IPS-15b (cell line): ENCODE measurements around the gene DIS3L2.

ENCODE experiments used
- H3K27me3 ChIP-seq: one replicate; pipeline ENCODE4 v1.6.1; 2013; ENCODE audit warnings: low read length; ENCODE audit not compliant: control insufficient read depth, insufficient read depth
- H3K36me3 ChIP-seq: one replicate; pipeline ENCODE4 v1.6.1; 2013; ENCODE audit warnings: low read length; ENCODE audit not compliant: control insufficient read depth, insufficient read depth
- H3K4me1 ChIP-seq: one replicate; pipeline ENCODE4 v1.6.1; 2013; ENCODE audit warnings: mild to moderate bottlenecking, low read length; ENCODE audit not compliant: control insufficient read depth, insufficient read depth
- H3K4me3 ChIP-seq: one replicate; pipeline ENCODE4 v1.5.1; 2013; ENCODE audit warnings: low read depth, low read length
- H3K9ac ChIP-seq: one replicate; pipeline ENCODE4 v1.6.1; 2013; ENCODE audit warnings: low read depth, mild to moderate bottlenecking, low read length
- H3K9me3 ChIP-seq: one replicate; pipeline ENCODE4 v1.6.1; 2013; ENCODE audit warnings: mild to moderate bottlenecking, low read length; ENCODE audit not compliant: control insufficient read depth, insufficient read depth

Gene DIS3L2

DNA sequence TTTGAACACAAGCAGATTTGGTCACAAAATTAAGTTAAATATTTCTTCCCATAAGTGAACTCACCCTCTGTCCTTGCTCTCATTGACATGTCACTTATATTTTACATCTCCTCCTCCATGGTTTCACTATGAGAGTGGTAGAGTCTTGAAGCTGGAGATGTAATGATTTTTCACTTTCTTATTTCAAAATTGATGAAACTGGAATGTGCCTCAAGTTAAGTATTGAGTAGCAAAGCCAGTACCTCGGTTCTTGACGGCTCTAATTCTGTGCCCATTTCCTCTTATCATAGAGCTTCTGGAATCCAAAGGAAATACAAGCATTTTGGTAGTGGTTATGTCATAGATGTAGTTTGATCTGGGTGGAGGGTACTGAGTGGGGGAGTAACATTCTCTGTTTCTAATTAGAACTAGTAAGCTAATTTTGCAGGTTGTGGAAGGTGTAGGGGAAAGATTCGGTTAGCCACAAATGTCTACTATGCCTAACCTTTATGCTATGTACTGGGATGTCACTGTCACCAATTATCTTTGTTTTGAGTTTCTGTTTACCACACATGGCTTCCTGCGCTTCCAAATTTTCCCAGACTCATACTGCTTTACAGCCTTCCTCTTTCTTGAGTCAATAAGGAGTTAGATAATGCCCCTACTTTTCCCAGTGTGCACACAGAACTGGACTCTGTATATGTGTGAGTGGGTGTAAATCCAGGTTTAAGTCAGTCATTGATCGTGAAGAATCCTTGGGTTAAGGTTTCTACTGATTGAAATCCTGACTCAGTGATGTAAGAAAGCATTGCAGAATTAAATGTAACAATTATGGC, 96.8 kb downstream of the DIS3L2 start:
- no peaks in the 10 kb centered on the region for H3K27me3 ChIP-seq
- H3K9me3 ChIP-seq = no peaks in the 10 kb centered on the region
- H3K4me3 ChIP-seq = no peak overlapping the region
- H3K4me1 ChIP-seq = peaks cover 9% of the 10 kb centered on the region
- H3K36me3 ChIP-seq = no peaks in the 10 kb centered on the region
- H3K9ac ChIP-seq = no peak overlapping the region

DNA sequence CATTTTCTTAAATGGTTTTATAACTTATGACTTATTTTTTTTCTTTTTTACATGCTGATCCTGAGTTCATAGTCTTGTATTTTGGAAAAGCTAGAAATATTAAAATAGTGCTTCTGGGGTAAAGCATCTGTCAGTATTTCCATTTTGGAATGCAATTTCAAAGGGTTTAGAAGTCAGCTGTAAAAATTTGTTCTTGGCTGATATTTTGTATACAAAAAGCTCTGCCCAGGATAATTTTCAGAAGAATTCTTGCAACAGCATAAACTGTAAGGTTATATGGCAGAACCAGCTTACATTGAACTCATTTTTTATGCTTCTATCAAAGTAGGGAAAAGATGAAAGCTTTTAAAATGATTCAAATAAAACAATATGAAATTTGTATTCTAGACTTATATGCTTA, 97.4 kb downstream of the DIS3L2 start:
- peaks cover 3% of the 10 kb centered on the region for H3K4me1 ChIP-seq
- H3K27me3 ChIP-seq = no peaks in the 10 kb centered on the region
- H3K36me3 ChIP-seq = no peaks in the 10 kb centered on the region
- H3K9ac ChIP-seq = no peak overlapping the region
- H3K9me3 ChIP-seq = no peaks in the 10 kb centered on the region
- H3K4me3 ChIP-seq = no peak overlapping the region

GRCh38 chr2:232061265-232061664, 99.8 kb downstream of the DIS3L2 start:
- no peaks in the 10 kb centered on the region for H3K9me3 ChIP-seq
- no peaks in the 10 kb centered on the region for H3K36me3 ChIP-seq
- no peak overlapping the region for H3K4me3 ChIP-seq
- H3K9ac ChIP-seq = no peak overlapping the region
- no peaks in the 10 kb centered on the region for H3K27me3 ChIP-seq
- no peaks in the 10 kb centered on the region for H3K4me1 ChIP-seq

DNA sequence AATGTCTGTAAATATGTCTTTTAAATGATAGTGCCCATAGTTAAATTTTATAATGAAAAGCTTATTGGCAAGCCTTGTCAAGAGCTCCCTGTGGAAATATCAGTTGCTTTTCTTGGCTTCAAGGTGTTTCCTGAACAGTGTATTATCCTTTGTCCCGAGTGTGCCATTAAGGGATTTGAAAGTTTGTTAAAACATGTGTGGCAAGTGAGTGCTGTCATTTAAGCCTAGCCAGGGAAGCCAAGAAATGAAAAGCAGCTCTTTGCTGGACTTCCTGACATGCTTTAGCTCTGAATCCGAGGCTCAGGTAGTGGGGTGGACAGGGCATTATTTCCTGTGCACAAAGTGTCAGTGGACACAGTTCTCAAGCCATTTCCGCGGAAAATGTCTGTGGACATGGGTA, 111.5 kb downstream of the DIS3L2 start:
- no peaks in the 10 kb centered on the region for H3K36me3 ChIP-seq
- no peaks in the 10 kb centered on the region for H3K27me3 ChIP-seq
- no peak overlapping the region for H3K9ac ChIP-seq
- H3K4me3 ChIP-seq = no peak overlapping the region
- no peaks in the 10 kb centered on the region for H3K9me3 ChIP-seq
- H3K4me1 ChIP-seq = no peaks in the 10 kb centered on the region

DNA sequence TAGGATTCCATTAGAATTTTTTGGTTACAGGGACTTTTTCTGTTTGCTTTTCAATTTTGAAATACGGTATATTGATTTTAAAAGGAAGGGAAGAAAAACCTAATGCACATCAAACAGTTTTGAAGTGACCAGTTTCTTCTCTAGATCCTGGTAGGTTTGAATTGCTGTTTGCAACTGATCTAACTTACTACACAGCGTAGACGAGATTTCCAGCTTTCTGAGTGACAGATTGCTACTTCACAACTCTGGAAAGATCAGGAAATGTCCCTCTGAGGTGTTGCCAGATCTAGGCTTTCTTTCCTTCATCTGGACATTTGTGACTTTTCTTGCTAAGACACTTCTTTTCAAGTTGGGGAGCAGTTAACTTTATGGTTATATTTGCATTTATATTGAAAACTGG, 112.2 kb downstream of the DIS3L2 start:
- no peaks in the 10 kb centered on the region for H3K4me1 ChIP-seq
- H3K9me3 ChIP-seq = no peaks in the 10 kb centered on the region
- H3K9ac ChIP-seq = no peak overlapping the region
- no peak overlapping the region for H3K4me3 ChIP-seq
- H3K27me3 ChIP-seq = no peaks in the 10 kb centered on the region
- no peaks in the 10 kb centered on the region for H3K36me3 ChIP-seq

DNA sequence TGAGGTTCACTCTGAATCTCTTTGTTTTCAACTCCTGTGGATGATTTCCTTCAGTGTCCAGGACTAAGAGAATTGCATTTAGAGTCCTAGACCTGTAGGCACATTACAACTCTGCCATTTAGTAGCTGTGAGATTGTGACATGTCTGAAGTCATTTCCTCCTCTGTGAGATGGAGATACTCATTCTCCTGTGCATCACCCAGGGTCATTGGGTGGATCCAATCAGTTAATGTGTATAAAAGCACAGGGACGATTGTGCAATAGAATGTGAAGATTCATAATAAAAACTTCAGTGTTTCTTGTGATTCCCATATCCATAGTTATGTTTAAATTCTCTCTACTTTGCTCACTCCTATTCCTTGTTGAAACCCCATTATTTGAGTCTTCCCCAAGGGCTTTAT, 113.6 kb downstream of the DIS3L2 start:
- no peaks in the 10 kb centered on the region for H3K9me3 ChIP-seq

DNA sequence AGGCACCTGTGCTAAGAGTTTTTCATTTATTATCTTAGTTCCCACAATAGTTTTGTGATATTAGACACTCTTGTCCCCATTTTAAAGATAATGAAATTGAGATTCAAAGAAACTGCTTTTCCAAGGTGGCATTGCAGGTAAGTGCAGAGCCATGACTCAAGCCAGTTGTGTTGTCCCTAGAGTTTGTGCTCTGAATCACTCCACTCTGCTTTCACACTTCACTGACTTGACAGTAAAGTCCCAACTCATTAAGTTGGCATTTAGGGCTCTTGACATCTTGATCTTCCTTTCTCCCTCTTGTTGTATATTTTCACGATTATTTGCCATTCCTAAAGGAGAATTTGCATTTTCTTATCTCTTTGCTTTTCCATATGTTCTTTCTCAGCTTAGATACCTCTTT, 114.3 kb downstream of the DIS3L2 start:
- Histone ChIP-seq H3K4me3 (no peak overlapping the region), H3K27me3 (no peaks in the 10 kb centered on the region), H3K4me1 (no peaks in the 10 kb centered on the region), H3K36me3 (no peaks in the 10 kb centered on the region), H3K9me3 (no peaks in the 10 kb centered on the region), H3K9ac (no peak overlapping the region)

More for the DNA sequence above, 113.6 kb downstream of the DIS3L2 start:
- no peaks in the 10 kb centered on the region for H3K36me3 ChIP-seq
- no peaks in the 10 kb centered on the region for H3K27me3 ChIP-seq
- no peak overlapping the region for H3K4me3 ChIP-seq
- H3K4me1 ChIP-seq = no peaks in the 10 kb centered on the region
- no peak overlapping the region for H3K9ac ChIP-seq

- no peak overlapping the region for H3K4me3 ChIP-seq
- H3K9ac ChIP-seq = no peak overlapping the region
- H3K4me1 ChIP-seq = no peaks in the 10 kb centered on the region
- no peaks in the 10 kb centered on the region for H3K27me3 ChIP-seq
- no peaks in the 10 kb centered on the region for H3K36me3 ChIP-seq
- no peaks in the 10 kb centered on the region for H3K9me3 ChIP-seq
Measured at GRCh38 chr2:232076272-232076671, 114.8 kb downstream of the DIS3L2 start.

GRCh38 chr2:232076736-232077135, 115.2 kb downstream of the DIS3L2 start:
- H3K36me3 ChIP-seq = no peaks in the 10 kb centered on the region
- no peak overlapping the region for H3K4me3 ChIP-seq
- no peaks in the 10 kb centered on the region for H3K4me1 ChIP-seq
- no peak overlapping the region for H3K9ac ChIP-seq
- no peaks in the 10 kb centered on the region for H3K27me3 ChIP-seq
- H3K9me3 ChIP-seq = no peaks in the 10 kb centered on the region

DNA sequence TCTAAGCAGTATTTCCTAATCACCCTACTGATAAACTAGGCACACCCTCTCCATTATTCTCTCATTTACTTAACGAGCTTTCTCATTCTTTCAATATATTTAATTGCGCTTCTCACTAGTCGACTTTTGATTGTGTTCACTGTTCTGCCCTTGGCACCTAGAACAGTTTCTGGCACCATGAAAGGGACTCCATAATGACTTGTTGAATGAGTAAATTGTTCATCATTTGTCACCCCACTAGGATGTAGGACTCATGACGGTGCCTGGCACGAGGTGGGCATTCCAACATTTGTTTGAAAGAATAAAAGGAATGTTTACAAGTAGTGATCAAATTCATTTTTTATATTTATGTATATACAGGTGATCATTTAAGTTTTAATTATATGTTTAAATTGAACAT, 123.7 kb downstream of the DIS3L2 start:
- Histone ChIP-seq H3K9me3 (no peaks in the 10 kb centered on the region), H3K27me3 (no peaks in the 10 kb centered on the region), H3K4me3 (no peak overlapping the region), H3K36me3 (no peaks in the 10 kb centered on the region), H3K4me1 (no peaks in the 10 kb centered on the region), H3K9ac (no peak overlapping the region)

DNA sequence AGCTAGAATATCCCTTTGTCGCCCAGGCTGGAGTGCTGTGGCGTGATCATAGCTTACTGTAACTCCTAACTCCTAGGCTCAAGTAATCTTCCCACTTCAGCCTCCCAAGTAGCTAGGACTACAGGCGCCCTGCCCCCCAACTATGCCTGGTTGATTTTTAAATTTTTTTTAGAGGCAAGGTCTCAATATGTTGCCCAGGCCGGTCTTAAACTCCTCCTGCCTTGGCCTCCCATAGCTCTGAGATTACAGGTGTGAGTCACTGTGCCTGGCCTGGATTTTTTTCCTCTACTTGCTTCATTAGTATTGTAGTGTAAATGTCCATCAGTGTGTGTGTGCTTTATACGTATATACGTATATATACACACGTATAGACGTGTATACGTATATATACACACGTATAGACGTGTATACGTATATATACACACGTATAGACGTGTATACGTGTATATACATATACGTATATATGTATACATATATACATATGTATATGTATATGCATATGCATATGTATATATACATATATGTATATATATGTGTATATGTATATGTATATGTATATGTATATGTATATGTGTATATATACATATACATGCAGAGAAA, 124.4 kb downstream of the DIS3L2 start:
- H3K9me3 ChIP-seq = no peaks in the 10 kb centered on the region
- H3K36me3 ChIP-seq = no peaks in the 10 kb centered on the region
- no peak overlapping the region for H3K9ac ChIP-seq
- H3K4me3 ChIP-seq = no peak overlapping the region
- no peaks in the 10 kb centered on the region for H3K27me3 ChIP-seq
- H3K4me1 ChIP-seq = no peaks in the 10 kb centered on the region

- H3K36me3 ChIP-seq = no peaks in the 10 kb centered on the region
- no peaks in the 10 kb centered on the region for H3K9me3 ChIP-seq
- H3K4me1 ChIP-seq = no peaks in the 10 kb centered on the region
- no peak overlapping the region for H3K4me3 ChIP-seq
- H3K27me3 ChIP-seq = no peaks in the 10 kb centered on the region
- no peak overlapping the region for H3K9ac ChIP-seq
Measured at GRCh38 chr2:232088771-232089170, 127.3 kb downstream of the DIS3L2 start.
